ENCODE results near the gene FRMD4A. TPM values are rescaled to one million over a fixed set of nuclear protein-coding genes. Genes with fewer than 3 reads are reported as not detected.
"Not testable (repeated sequence)": the region's sequence is repeated elsewhere in the genome, so short reads cannot be mapped to it uniquely, and the experiment has no call there.

FRMD4A gene
- total RNA-seq, 4 donors from 2014 or later = 4.4 to 7.1 (median 5.2) TPM

GRCh38 chr10:14047431-14047830, 283.3 kb downstream of the FRMD4A start:
- H3K36me3 ChIP-seq = no peaks in the 10 kb centered on the region

GRCh38 chr10:14042051-14042450, 288.7 kb downstream of the FRMD4A start:
- DNase-seq; in situ Hi-C loops (cut with MboI; ENCODE audit: low sequenced_read_pairs in 4 of 4); H3K4me3 ChIP-seq; H3K27ac ChIP-seq; ATAC-seq; intact Hi-C loops (cut with DNase I; ENCODE audit: low total_unique reads); H3K27me3 ChIP-seq; H3K36me3 ChIP-seq; H3K9me3 ChIP-seq: not testable (repeated sequence)
- H3K4me1 ChIP-seq = peaks cover 0 to 11% of the 10 kb centered on the region in 2 donors

More at GRCh38 chr10:14047431-14047830, 283.3 kb downstream of the FRMD4A start:
- in situ Hi-C loops (cut with MboI; ENCODE audit: low sequenced_read_pairs in 4 of 4) (no loop called here), intact Hi-C loops (cut with DNase I; ENCODE audit: low total_unique reads) (no loop called here)
- DNase-seq = no peak
- H3K9me3 ChIP-seq = no peaks in the 10 kb centered on the region
- H3K27me3 ChIP-seq = no peaks in the 10 kb centered on the region
- TF ChIP-seq CTCF (IDR thresholded peaks at IDR 0.05 in 4 of 5, conservative IDR thresholded peaks at IDR 0.05 in 1 of 5) (no peak), POLR2A (IDR thresholded peaks at IDR 0.05) (no peak)
- ATAC-seq = no peak
- no peak overlapping the region for H3K27ac ChIP-seq
- H3K4me1 ChIP-seq = no peaks in the 10 kb centered on the region
- H3K4me3 ChIP-seq = no peak overlapping the region

GRCh38 chr10:14040787-14041631, 289.7 kb downstream of the FRMD4A start:
- ATAC-seq = peak in 1 of 2 donors; percentile 14
- in situ Hi-C loops (cut with MboI; ENCODE audit: low sequenced_read_pairs in 4 of 4) = no loop called here

GRCh38 chr10:14039968-14040668, 290.6 kb downstream of the FRMD4A start:
- H3K27ac ChIP-seq = peak overlapping the region in 1 of 4 donors; percentile 56
- intact Hi-C loops (cut with DNase I; ENCODE audit: low total_unique reads) = no loop called here
- in situ Hi-C loops (cut with MboI; ENCODE audit: low sequenced_read_pairs in 4 of 4) = no loop called here

More at GRCh38 chr10:14040787-14041631, 289.7 kb downstream of the FRMD4A start:
- Histone ChIP-seq H3K27ac (peak overlapping the region in 2 of 4 donors; percentile 56), H3K4me1 (peaks cover 0 to 11% of the 10 kb centered on the region in 2 donors), H3K27me3 (no peaks in the 10 kb centered on the region), H3K4me3 (peak overlapping the region in 1 of 4 donors; percentile 4), H3K9me3 (no peaks in the 10 kb centered on the region), H3K36me3 (no peaks in the 10 kb centered on the region)
- TF ChIP-seq CTCF (IDR thresholded peaks at IDR 0.05 in 4 of 5, conservative IDR thresholded peaks at IDR 0.05 in 1 of 5) = no peak
- no peak for TF ChIP-seq POLR2A (IDR thresholded peaks at IDR 0.05)
- intact Hi-C loops (cut with DNase I; ENCODE audit: low total_unique reads) = no loop called here
- no peak for DNase-seq

More at GRCh38 chr10:14039968-14040668, 290.6 kb downstream of the FRMD4A start:
- Histone ChIP-seq H3K4me3 (no peak overlapping the region), H3K36me3 (no peaks in the 10 kb centered on the region), H3K27me3 (no peaks in the 10 kb centered on the region), H3K9me3 (no peaks in the 10 kb centered on the region), H3K4me1 (peaks cover 0 to 11% of the 10 kb centered on the region in 2 donors)
- ATAC-seq (no peak), DNase-seq (no peak)
- TF ChIP-seq POLR2A (IDR thresholded peaks at IDR 0.05) (no peak), CTCF (IDR thresholded peaks at IDR 0.05 in 4 of 5, conservative IDR thresholded peaks at IDR 0.05 in 1 of 5) (no peak)
